Hepatocyte (in vitro differentiated cells): ENCODE measurements around the gene ZNF24. TPM values are rescaled to one million over a fixed set of nuclear protein-coding genes. Genes with fewer than 3 reads are reported as not detected.

Source experiments
- DNase-seq: peaks from one replicate; pipeline ENCODE4 v3.0.0-alpha.2; 2016; ENCODE audit warnings: low spot score
- H2AFZ ChIP-seq: fragments of 200-600 bp; sonication (generic); 2 replicates; pipeline ENCODE4 v1.6.0; 2016; ENCODE audit warnings: antibody characterized with exemption, mild to moderate bottlenecking
- H3K27ac ChIP-seq: fragments of 200-600 bp; sonication (generic); 2 replicates; pipeline ENCODE4 v1.5.1; 2016; ENCODE audit warnings: mild to moderate bottlenecking
- H3K27me3 ChIP-seq: fragments of 200-600 bp; sonication (generic); 2 replicates; pipeline ENCODE4 v1.6.1; 2016
- H3K36me3 ChIP-seq: fragments of 200-600 bp; sonication (generic); replicated peaks from 2 replicates; pipeline ENCODE4 v1.5.1; 2016; ENCODE audit warnings: low read depth; ENCODE audit not compliant: insufficient read depth
- H3K4me1 ChIP-seq: fragments of 200-600 bp; sonication (generic); 2 replicates; pipeline ENCODE4 v1.5.1; 2016; ENCODE audit warnings: mild to moderate bottlenecking, moderate library complexity; ENCODE audit not compliant: insufficient read depth
- H3K4me2 ChIP-seq: fragments of 200-600 bp; sonication (generic); 2 replicates; pipeline ENCODE4 v1.6.0; 2016
- H3K4me3 ChIP-seq: fragments of 200-600 bp; sonication (generic); 2 replicates; pipeline ENCODE4 v1.5.1; 2016; ENCODE audit warnings: mild to moderate bottlenecking
- H3K79me2 ChIP-seq: fragments of 200-600 bp; sonication (generic); 2 replicates; pipeline ENCODE4 v1.6.0; 2017; ENCODE audit warnings: mild to moderate bottlenecking
- H3K9me2 ChIP-seq: fragments of 200-600 bp; sonication (generic); replicated peaks from 2 replicates; pipeline ENCODE4 v1.6.0; 2017; ENCODE audit warnings: mild to moderate bottlenecking; ENCODE audit not compliant: insufficient read depth
- H3K9me3 ChIP-seq: fragments of 200-600 bp; sonication (generic); 2 replicates; pipeline ENCODE4 v1.5.1; 2016; ENCODE audit warnings: low read depth, mild to moderate bottlenecking
- H4K20me1 ChIP-seq: fragments of 200-600 bp; sonication (generic); 2 replicates; pipeline ENCODE4 v1.6.0; 2016; ENCODE audit warnings: mild to moderate bottlenecking; ENCODE audit not compliant: insufficient read depth, poor library complexity, severe bottlenecking
- CTCF ChIP-seq: fragments of 200-600 bp; sonication (generic); IDR thresholded peaks from 2 replicates; pipeline ENCODE4 v1.5.1; 2016; ENCODE audit warnings: antibody characterized with exemption, mild to moderate bottlenecking; ENCODE audit not compliant: poor library complexity
- EZH2 ChIP-seq: fragments of 200-600 bp; sonication (generic); IDR thresholded peaks from 2 replicates; pipeline ENCODE4 v1.6.1; 2016; ENCODE audit warnings: antibody characterized with exemption, mild to moderate bottlenecking, borderline replicate concordance
- EZH2phosphoT487 ChIP-seq: fragments of 200-600 bp; sonication (generic); IDR thresholded peaks from one replicate; pipeline ENCODE4 v1.6.1; 2018; ENCODE audit warnings: antibody characterized with exemption, mild to moderate bottlenecking, low read depth, moderate library complexity; ENCODE audit not compliant: unreplicated experiment, severe bottlenecking
- WGBS: methylation state at CpG from one replicate; pipeline ENCODE4 v1.1.6; 2016; ENCODE audit warnings: low lambda C conversion rate; ENCODE audit errors: missing lambda C conversion rate; 5-methylcytosine and 5-hydroxymethylcytosine counted together
- polyA plus RNA-seq: library from polyadenylated mRNA; unstranded; fragments of >200 nt; fragmentation: Nextera tagmentation; extraction: Ambion mirVana; gene quantifications from 2 replicates; pipeline ENCODE4 v1.2.1, GENCODE V29; 2016
- total RNA-seq: library from RNA; depleted of rRNA; stranded (reverse); fragments of >200 nt; gene quantifications from 2 replicates; pipeline ENCODE4 v1.2.3, GENCODE V29; 2014

Gene ZNF24
- total and polyA plus RNA-seq, 2 experiments from 2014 or later = 29.0 to 44.3 TPM

DNA sequence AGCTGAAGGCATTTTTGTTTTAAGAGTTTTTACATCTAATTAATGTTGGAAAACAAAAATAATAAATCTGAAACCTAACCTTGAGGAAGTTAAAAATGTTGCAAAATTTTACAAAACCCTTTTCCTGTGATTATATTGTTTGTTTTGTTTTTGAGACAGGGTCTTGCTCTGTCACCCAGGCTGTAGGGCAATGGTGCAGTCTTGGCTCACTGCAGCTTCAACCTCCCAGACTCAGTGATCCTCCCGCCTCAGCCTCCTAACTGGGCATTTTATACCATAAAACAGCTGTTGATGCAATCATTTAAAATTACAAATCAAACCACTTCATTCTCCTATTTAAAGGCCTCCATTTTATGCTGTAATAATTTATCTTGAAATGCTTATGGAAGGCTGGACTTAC lies 1.7 kb upstream of the ZNF24 start:
- no peak for TF ChIP-seq EZH2phosphoT487
- TF ChIP-seq EZH2 = no peak
- no peak for TF ChIP-seq CTCF
- Histone ChIP-seq H3K4me2 (peak overlapping the region; percentile 85), H2AFZ (peak overlapping the region; percentile 63), H3K27me3 (no peaks in the 10 kb centered on the region), H3K79me2 (peaks cover 31% of the 10 kb centered on the region), H3K4me1 (peaks cover 18% of the 10 kb centered on the region), H4K20me1 (peaks cover 28% of the 10 kb centered on the region), H3K4me3 (no peak overlapping the region), H3K9me2 (no peaks in the 10 kb centered on the region), H3K27ac (peak overlapping the region; percentile 99), H3K36me3 (no peaks in the 10 kb centered on the region), H3K9me3 (no peaks in the 10 kb centered on the region)
- 100% methylated on average over 1 of the region's 1 CpG for WGBS
- no peak for DNase-seq

- Histone ChIP-seq H3K4me1 (peaks cover 18% of the 10 kb centered on the region), H3K27me3 (no peaks in the 10 kb centered on the region), H3K9me3 (no peaks in the 10 kb centered on the region), H3K27ac (peak overlapping the region; percentile 99), H3K4me3 (no peak overlapping the region), H2AFZ (peak overlapping the region; percentile 63), H3K9me2 (no peaks in the 10 kb centered on the region), H4K20me1 (peaks cover 33% of the 10 kb centered on the region), H3K4me2 (peak overlapping the region; percentile 85), H3K79me2 (peaks cover 36% of the 10 kb centered on the region), H3K36me3 (no peaks in the 10 kb centered on the region)
- peak; percentile 41 for DNase-seq
- 51% methylated on average over 6 of the region's 6 CpGs for WGBS
- TF ChIP-seq EZH2phosphoT487 (no peak), CTCF (no peak), EZH2 (no peak)
These were observed 1.3 kb upstream of the ZNF24 start for GRCh38 chr18:35345460-35345921.

DNA sequence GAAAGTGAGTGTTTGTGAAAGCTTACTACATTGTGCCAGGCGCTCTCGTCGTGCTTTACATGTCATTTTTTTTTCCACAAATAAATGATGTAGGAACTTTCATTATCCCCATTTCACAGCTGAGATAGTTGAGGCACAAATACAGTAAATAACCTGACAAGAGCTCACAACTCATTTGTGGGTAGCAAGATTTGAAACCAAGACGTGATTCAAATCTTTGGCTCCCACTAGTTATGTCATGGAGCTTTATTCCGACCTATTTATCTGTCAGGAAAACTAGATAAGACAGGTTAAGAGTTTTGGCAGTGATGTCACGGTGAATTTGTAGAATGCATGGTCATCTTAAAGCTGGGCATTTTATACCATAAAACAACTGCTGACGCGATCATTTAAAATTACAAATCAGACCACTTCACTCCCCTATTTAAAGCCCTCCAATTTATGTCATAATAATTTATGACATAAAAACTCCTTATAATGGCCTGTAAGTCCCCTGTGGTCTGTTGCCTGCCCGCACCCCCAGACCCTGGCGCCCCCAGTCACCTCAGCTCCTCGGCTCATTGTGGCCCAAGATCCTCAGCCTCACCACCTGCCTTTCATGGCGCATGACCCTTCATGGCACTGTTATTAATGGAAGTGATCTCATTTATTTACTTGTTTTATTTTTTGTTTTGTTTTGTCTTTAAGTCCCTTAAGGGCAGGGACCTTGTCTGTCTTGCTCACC lies 678 bp upstream of the ZNF24 start:
- 67% methylated on average over 12 of the region's 12 CpGs for WGBS
- H3K4me1 ChIP-seq = peaks cover 18% of the 10 kb centered on the region
- H3K79me2 ChIP-seq = peaks cover 42% of the 10 kb centered on the region
- peak overlapping the region; percentile 99 for H3K27ac ChIP-seq
- H2AFZ ChIP-seq = peak overlapping the region; percentile 63
- H3K4me3 ChIP-seq = peak overlapping the region; percentile 21
- peak overlapping the region; percentile 85 for H3K4me2 ChIP-seq
- TF ChIP-seq EZH2 (no peak), EZH2phosphoT487 (no peak), CTCF (no peak)
- H3K36me3 ChIP-seq = no peaks in the 10 kb centered on the region
- no peaks in the 10 kb centered on the region for H3K9me3 ChIP-seq
- H4K20me1 ChIP-seq = peaks cover 39% of the 10 kb centered on the region
- peak; percentile 13 for DNase-seq
- H3K9me2 ChIP-seq = no peaks in the 10 kb centered on the region
- no peaks in the 10 kb centered on the region for H3K27me3 ChIP-seq
